Hematopoietic multipotent progenitor cell treated with erythropoietin and hydrocortisone succinate and interleukin-3 and kit ligand, for 15 days (in vitro differentiated cells): ENCODE data around the gene ENTPD8.
"Not testable (repeated sequence)": the region's sequence is repeated elsewhere in the genome, so short reads cannot be mapped to it uniquely, and the experiment has no call there.

Experiments
- DNase-seq: peaks from one replicate; pipeline ENCODE4 v3.0.0-alpha.2; 2015; ENCODE audit warnings: low spot score

The ENTPD8 gene

DNA sequence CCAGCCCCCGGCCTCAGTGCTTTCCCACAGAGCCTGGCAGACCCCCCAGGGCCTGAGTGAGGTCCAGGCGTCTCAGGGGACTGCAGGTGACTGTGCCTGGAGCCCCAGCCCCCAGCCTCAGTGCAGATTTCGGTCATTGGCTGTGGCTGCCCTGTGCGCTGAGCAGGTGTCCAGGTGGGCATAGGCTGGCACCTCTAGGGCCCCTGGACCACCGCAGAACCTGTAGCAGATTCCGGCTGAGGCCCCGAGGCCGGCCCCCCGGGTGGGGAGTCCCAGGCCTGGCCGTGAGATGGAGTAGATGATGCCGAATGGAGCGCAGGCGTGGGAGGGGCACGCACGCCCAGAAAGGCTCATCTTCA, 30.3 kb downstream of the ENTPD8 start:
- DNase-seq: no peak

- not testable (repeated sequence) for DNase-seq
These were observed 30.8 kb downstream of the ENTPD8 start for GRCh38 chr9:137410236-137410890.

DNA sequence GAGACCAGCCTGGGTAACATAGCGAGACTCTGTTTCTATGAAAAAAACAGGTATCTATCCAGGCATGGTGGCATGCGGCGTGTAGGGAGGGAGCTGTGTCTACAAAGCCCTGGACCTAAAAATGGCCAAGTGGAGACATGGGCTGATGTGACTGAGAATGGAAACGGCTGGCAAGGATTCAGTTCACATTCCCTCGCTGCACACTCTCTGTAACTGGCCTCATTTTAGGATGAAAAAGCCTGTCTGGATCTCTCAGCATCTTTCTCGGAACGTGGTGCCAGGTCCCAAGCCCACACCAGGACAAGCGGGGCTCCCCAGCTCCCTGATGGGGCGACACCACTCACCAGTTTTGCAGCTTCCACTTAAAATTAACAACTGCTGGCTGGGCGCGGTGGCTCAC, 31.6 kb downstream of the ENTPD8 start:
- DNase-seq: no peak

DNA sequence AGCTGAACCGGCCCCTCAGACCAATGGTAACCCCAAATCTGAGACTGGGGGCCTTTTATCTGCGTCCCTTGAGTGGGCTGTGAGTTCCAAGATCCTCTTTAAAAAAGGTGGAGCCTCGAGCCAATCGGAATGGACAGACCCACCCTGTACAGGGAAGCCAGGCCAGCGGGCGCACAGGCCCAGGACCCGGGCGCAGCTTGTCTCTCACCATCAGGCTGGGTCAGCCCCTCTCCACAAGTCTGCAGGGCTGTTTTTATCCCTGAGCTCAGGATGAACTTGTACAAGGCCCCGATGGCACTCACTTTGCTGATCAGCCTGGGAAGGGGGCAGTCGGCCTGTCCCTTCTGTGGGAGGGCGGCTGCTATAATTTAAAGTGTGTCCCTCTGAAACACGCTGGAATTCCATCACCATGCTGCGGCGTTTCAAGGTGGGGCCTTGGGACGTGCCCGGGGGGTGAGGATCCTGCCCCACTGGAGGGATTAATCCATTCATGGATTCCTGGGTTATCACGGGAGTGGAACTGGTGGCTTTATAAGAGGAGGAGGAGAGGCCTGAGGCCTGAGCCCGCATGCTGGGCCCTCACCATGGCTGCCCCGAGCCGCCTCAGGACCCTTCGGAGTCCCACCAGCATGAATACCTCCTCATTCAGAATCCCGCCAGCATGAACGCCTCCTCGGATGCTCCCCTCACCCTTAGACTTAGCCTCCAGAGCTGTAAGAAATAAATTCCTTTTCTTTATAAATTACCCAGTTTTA, 32.3 kb downstream of the ENTPD8 start:
- no peak for DNase-seq

DNA sequence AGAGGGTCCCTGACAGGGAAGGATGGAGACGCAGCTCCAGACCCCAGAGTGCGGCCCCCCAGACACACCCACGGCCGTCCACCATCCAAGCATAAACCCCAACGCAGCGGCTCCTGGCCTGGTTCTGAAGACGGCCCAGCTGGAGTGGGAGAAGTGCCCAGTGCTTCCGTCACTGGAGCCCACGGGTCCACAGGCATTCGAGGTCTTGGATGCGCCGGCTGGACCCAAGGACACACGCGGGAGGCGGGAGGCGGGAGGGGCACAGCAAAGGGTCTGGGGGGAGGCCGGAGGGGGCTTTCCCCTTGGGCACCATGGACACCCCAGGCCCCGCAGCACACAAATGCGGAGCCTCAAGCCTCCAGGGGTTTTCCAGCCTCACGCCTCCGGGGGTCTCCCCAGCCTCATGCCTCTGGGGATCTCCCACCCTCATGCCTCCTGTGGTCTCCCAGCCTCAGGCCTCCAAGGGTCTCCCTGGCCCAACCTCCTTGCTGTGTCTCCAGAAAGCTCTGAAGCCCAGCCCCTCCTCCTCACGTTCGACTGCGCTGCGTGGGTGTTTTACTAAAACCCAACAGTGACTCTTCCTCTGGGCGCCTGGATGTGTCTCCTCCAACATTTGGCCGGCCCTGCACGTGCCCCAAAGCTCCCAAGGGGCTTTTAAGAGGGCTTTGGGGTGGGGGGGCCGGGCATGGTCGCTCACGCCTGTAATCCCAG, 33.4 kb downstream of the ENTPD8 start:
- no peak for DNase-seq

- DNase-seq: no peak
These were observed 34.1 kb downstream of the ENTPD8 start for GRCh38 chr9:137406876-137407589.

- DNase-seq: no peak
These were observed 34.9 kb downstream of the ENTPD8 start for GRCh38 chr9:137406085-137406760.

DNA sequence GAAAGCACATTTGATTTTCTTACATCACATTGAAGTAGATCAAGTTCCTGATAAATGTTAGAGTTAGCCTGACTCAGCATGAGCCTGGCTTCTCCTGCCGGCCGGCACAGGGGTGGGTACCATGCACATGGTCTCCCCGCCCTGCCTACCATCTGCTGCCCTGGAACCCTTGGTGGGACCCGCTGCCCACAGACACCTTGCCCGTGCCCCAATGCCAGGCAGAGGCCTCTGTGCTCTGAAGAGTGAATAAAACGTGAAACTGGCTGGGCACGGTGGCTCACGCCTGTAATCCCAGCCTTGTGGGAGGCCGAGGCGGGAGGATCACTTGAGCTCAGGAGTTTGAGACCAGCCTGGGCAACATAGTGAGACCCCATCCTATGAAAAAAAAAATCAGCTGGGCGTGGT, 35.5 kb downstream of the ENTPD8 start:
- no peak for DNase-seq

- DNase-seq: no peak
These were observed 36.1 kb downstream of the ENTPD8 start for GRCh38 chr9:137404961-137405567.

DNA sequence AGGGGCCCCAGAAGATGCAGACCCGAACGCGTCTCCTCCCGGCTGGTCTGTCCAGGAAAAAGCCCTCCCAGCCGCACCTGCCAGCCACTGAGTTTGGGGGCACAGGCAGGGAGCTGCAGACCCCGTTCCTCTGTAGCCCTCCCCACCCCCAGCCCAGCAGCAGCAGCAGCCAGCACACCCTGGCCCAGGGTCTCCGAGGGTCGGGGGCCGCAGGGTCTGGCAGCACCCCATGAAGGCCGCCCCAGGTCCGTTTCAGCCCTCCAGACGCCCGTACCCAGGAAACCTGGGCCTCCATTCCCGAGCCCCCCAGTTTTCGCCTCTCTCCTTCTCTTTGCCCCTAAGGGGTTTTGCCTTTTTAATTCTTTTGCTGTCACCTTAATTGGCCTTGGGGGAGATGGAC, 37.9 kb downstream of the ENTPD8 start:
- no peak for DNase-seq

DNA sequence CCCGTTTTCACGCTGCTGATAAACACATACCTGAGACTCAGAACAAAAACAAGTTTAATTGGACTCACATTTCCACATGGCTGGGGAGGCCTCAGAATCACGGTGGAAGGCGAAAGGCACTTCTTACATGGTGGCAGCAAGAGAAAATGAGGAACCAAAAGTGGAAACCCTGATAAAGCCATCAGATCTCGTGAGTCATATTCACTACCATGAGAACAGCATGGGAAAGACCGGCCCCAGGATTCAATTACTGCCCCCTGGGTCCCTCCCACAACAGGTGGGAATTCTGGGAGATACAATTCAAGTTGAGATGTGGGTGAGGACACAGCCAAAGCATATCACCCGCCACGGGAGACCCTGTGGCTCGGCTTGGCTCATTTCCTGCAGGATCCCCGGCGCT, 38.4 kb downstream of the ENTPD8 start:
- DNase-seq: no peak

- DNase-seq: no peak
These were observed 42.3 kb downstream of the ENTPD8 start for GRCh38 chr9:137398561-137399468.

GRCh38 chr9:137397675-137398423, 43.3 kb downstream of the ENTPD8 start:
- no peak for DNase-seq

DNA sequence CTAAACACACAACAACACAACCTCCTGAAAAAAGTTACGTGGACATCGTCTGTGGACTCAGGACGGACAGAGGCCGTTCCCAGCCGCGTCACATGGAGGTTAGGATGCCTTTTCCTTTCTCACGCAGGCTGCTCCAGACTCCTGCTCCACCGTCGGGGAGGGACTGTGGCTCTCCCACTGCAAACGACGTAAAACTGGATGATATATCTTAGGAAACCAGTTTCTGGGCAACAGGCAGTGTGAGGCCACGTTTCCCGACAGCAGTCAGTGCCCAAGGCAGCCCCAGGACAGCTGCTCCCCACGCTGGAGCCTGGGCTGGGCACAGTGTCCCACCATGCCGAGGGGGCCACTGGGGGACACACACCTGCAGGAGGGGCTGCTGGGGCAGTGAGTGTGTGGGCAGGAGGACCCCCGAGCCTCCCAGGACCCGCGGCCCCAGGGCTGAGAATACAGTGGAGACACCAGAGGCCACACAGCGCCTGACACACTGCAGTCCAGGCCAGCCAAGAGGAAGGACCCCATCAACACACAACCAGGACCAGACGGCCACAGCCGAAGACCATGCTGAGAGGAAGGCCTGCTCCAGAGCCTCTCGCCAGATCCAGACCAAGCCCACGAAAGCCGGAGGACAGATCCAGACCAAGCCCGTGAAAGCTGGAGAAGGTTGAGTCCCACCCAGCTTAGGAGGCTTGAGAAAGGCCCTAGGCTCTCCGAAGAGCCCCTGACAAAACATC, 44.4 kb downstream of the ENTPD8 start:
- no peak for DNase-seq

GRCh38 chr9:137396227-137396626, 44.9 kb downstream of the ENTPD8 start:
- DNase-seq: no peak

DNA sequence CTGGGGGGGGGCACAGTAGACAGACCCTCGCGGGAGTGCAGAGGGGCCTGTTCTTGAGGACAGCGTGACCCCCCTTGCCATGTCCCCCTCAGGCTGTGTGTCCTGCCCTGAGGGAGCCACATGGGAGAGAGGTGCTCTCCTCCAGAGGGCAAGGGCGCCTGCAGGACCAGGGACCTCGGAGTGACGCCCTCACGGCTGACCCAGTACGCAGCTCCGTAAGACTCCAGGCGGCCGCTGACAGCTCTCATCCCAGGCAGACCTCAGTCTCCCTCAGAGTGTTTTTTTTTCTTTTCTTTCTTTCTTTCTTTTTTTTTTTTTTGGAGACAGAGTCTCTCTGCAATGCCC, 45.5 kb downstream of the ENTPD8 start:
- DNase-seq: no peak

DNA sequence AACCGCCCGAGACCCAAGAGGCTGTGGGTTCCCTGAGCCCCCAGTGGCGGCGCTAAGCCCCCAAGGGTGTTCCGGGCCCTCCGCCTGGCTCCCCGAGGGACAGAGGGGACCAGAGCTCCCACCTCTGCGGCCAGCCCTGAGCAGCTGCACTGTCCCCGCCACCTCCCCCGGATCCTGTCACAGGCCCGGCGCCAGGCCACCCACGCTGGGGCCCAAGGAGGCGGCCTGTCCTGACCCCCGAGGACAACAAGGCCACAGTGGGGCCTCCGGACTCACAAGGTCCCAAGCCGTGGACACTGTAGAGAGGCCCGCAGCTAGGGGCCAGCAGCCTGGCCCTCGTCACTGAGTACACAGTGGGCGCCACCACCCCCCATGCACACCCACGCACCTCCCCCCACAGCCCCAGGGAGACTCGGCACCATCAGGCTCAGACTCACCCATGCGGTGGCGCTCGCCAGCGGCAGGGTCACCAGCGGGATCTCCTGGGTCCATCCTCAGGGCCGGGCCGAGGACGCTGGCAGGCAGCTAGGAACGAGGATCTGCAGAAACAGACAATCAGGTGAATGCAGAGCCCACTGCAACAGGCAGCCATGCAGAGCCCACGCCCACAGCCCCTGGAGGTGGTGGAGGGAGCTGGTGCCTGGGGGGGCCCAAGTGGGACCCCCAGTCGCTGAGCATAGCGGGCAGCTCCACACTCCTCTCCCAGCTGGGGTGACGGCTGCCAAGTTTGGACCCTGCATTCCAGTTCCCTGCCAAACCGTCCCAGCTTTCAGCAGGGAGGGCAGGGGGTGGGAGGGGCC, 46.1 kb downstream of the ENTPD8 start:
- no peak for DNase-seq
